T47D (cell line): Measurements from ENCODE around the gene PPP4R4.
"Not testable (repeated sequence)": the region's sequence is repeated elsewhere in the genome, so short reads cannot be mapped to it uniquely, and the experiment has no call there.

Experiments used
- DNase-seq, 2 experiments: peaks; one replicate each; pipeline versions ENCODE4 v3.0.0 to v3.0.0-alpha.2; 2011 to 2012; ENCODE audit warnings: low read depth in 1 of 2, low spot score in 1 of 2
- JUND ChIP-seq: IDR thresholded peaks from 2 replicates; pipeline ENCODE4 v1.6.1; 2012; ENCODE audit warnings: low read depth
- in situ Hi-C: cut with HindIII; loops from 2 replicates; pipeline ENCODE4 v1.10.0; 2016; ENCODE audit warnings: low sequenced_read_pairs, low pct_unique_long_range_greater_than_20kb

PPP4R4 gene

GRCh38 chr14:94295360-94296180, 121.4 kb downstream of the PPP4R4 start:
- in situ Hi-C loops = no loop called here
- no peak for TF ChIP-seq JUND
- DNase-seq = no peak

GRCh38 chr14:94296181-94296545, 122.0 kb downstream of the PPP4R4 start:
- in situ Hi-C loops, DNase-seq: not testable (repeated sequence)

- no peak for DNase-seq
- in situ Hi-C loops = no loop called here
- no peak for TF ChIP-seq JUND
Observed at GRCh38 chr14:94298130-94298529, 124.0 kb downstream of the PPP4R4 start.

DNA sequence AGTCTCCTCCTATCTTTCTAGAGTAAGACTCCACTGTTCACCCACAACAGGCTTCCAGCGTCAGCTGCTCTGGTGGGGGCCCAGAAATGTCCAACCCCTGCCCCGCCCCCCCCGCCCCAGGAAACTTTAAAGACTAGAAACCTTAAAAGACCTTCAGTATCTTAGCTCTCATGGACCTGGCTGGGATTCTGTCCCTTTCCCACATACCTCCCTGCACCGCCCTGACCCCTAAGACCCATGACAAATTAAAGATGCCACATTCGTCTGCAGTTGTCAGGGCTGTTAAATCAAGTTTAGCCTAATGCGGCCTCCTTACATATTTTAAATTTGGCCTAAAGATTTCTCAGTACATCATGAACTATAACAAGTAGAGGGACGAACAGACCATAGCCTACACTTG, 129.0 kb downstream of the PPP4R4 start:
- no peak for TF ChIP-seq JUND
- DNase-seq = no peak
- in situ Hi-C loops = no loop called here

GRCh38 chr14:94304243-94304642, 130.1 kb downstream of the PPP4R4 start:
- TF ChIP-seq JUND = no peak
- in situ Hi-C loops = no loop called here
- no peak for DNase-seq

DNA sequence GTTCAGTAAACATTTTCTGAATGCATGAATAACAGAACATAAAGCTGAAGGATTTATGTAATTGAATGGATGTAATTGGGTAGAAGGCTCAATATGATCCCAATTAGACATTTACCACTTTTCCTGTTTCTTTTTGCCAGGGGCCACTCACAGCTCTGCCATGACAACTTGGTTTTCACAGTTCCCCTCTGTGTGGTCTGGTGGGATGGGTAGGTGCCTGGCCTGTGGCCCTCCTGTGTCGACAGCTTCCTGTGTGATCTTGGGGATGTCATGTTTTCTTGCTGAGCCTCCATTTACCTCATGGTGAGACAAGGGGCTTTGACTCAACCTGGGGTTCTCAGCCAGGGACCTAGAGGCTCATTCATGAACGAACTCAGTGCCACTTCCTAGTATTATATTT, 131.5 kb downstream of the PPP4R4 start:
- no peak for TF ChIP-seq JUND
- in situ Hi-C loops = no loop called here
- no peak for DNase-seq

- in situ Hi-C loops = no loop called here
- no peak for TF ChIP-seq JUND
- DNase-seq = no peak
Observed at GRCh38 chr14:94306047-94306978, 132.2 kb downstream of the PPP4R4 start.

DNA sequence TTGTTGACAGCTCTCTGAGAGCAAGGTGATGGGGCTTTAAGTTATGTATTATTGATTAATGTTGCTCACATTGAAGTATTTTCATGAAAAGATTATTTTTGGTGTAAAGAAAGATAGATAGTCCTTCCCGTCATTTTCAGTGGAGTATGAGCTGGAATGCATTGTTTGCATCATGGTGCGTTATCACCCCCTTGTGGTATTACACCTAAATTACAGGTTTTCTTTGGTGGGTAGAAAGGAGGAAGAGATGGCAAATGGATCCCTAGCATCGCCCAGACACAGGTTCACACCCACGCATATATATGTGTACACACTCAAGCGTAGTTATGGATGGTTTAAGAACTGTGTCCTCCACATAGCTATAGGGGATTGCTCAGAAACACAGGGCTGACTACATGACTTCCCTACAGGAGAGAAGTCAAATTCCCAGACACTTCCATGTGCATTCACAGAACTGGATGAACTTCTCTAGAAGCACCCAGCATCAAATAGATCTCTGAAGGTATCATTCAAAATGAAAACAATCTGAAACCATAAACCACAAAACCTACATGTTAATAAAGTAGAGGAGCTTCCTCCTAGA, 133.4 kb downstream of the PPP4R4 start:
- in situ Hi-C loops = no loop called here
- DNase-seq = peak in 1 of 2 experiments; percentile 69

DNA sequence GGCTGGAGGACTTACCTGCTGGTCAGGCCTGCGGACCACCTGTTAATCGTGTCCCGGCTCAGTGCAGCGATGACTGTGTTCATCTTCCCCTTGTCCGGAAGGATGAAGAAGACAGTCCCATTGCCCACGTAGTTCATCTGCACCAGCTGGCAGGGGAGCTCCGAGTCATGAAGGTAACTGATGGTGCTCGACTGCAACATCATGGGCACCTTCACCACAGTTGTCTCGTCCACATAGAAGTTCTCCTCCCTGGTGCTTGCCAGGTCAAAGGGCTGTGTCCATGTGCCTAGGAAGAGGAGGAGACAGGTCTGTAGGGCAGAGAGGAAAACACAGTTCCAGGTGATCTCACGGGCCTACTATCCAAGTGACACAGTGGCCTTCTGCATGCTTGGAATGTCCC, 135.6 kb downstream of the PPP4R4 start:
- TF ChIP-seq JUND = no peak
- in situ Hi-C loops = no loop called here
- no peak for DNase-seq

More for the DNA sequence above, 133.4 kb downstream of the PPP4R4 start:
- no peak for TF ChIP-seq JUND

- DNase-seq = no peak
- in situ Hi-C loops = no loop called here
- TF ChIP-seq JUND = no peak
Observed at GRCh38 chr14:94310248-94310647, 136.1 kb downstream of the PPP4R4 start.

- no peak for TF ChIP-seq JUND
- in situ Hi-C loops = no loop called here
- no peak for DNase-seq
Observed at GRCh38 chr14:94312481-94313246, 138.5 kb downstream of the PPP4R4 start.

GRCh38 chr14:94313991-94314655, 140.0 kb downstream of the PPP4R4 start:
- no peak for TF ChIP-seq JUND
- in situ Hi-C loops = no loop called here
- DNase-seq = no peak
